Measurements from ENCODE around the gene MSI2.

The MSI2 gene

GRCh38 chr17:57718878-57719277 is 462.6 kb downstream of the MSI2 start:
- no peak for DNase-seq (ENCODE audit: low read depth in 2 of 2)

GRCh38 chr17:57720386-57721035 is 464.2 kb downstream of the MSI2 start:
- no peak for DNase-seq (ENCODE audit: low read depth in 2 of 2)

GRCh38 chr17:57721967-57722703 is 465.8 kb downstream of the MSI2 start:
- no peak for DNase-seq (ENCODE audit: low read depth in 2 of 2)

- no peak for DNase-seq (ENCODE audit: low read depth in 2 of 2)
Measured at GRCh38 chr17:57722704-57723043, 466.4 kb downstream of the MSI2 start.

GRCh38 chr17:57723427-57724025 is 467.2 kb downstream of the MSI2 start:
- DNase-seq (ENCODE audit: low read depth in 2 of 2): no peak

GRCh38 chr17:57724026-57724728 is 467.9 kb downstream of the MSI2 start:
- DNase-seq (ENCODE audit: low read depth in 2 of 2): no peak

- DNase-seq (ENCODE audit: low read depth in 2 of 2): no peak
Measured at GRCh38 chr17:57724729-57725125, 468.4 kb downstream of the MSI2 start.

GRCh38 chr17:57726213-57726790 is 470.0 kb downstream of the MSI2 start:
- no peak for DNase-seq (ENCODE audit: low read depth in 2 of 2)

- DNase-seq (ENCODE audit: low read depth in 2 of 2): no peak
Measured at GRCh38 chr17:57726838-57727237, 470.5 kb downstream of the MSI2 start.

GRCh38 chr17:57727630-57728175 is 471.4 kb downstream of the MSI2 start:
- no peak for DNase-seq (ENCODE audit: low read depth in 2 of 2)

- no peak for DNase-seq (ENCODE audit: low read depth in 2 of 2)
Measured at GRCh38 chr17:57730026-57730701, 473.8 kb downstream of the MSI2 start.

- DNase-seq (ENCODE audit: low read depth in 2 of 2): no peak
Measured at GRCh38 chr17:57732062-57732461, 475.7 kb downstream of the MSI2 start.

- no peak for DNase-seq (ENCODE audit: low read depth in 2 of 2)
Measured at GRCh38 chr17:57733085-57733484, 476.8 kb downstream of the MSI2 start.

Measured in stimulated activated CD8-positive, alpha-beta memory T cell treated with anti-CD3 and anti-CD28 coated beads, Interleukin-15, amount 100 ng/mL, for 48 hours (primary cell).